ENCODE measurements around the gene FAM83C.

FAM83C gene

DNA sequence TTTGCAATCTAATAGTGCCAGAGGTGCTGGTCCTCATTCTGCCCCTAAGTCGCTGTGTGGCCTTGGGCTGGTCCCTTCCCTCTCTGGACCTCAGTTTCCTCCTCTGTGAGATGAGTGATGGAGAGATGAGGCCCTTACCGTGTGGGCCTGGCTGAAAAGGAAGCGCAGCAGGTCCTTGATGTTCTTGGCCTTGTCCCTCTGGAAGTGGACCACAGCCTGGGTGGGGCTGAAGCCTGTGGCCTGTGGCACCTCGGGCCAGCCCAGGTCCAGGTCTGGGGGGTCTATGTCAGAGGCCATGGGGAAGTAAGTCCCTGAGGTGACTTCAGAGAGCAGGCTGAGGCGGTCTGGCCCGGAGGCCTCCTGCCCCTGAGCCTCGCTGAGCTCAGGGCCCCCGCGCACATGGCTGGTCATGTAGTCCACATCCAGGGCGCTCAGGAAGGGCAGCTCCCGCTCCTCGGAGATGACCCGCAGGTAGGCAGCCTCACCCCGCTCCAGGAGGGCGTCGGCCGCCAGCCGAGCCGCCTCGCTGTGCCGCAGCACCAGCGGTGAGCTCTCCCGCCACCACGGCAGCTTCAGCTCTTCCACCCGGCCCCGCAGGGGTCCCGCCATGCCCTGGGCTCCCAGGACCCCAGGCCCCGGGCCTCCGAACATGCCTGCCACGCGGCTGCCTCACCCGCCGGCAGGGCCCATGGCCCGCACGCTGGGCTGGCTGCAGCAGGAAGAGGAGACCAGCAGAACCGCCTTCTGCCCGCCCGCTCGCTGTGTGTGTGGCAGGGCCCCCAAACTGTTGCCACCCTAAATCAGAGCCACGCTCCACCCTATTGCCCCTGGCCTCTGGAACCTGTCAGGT lies at the start of gene FAM83C:
FAM83C (minus strand) TSS at position 772 of the 850 bp plus-strand sequence; CDS start at position 651, 121 bp downstream.
- DNase-seq = no peak

DNA sequence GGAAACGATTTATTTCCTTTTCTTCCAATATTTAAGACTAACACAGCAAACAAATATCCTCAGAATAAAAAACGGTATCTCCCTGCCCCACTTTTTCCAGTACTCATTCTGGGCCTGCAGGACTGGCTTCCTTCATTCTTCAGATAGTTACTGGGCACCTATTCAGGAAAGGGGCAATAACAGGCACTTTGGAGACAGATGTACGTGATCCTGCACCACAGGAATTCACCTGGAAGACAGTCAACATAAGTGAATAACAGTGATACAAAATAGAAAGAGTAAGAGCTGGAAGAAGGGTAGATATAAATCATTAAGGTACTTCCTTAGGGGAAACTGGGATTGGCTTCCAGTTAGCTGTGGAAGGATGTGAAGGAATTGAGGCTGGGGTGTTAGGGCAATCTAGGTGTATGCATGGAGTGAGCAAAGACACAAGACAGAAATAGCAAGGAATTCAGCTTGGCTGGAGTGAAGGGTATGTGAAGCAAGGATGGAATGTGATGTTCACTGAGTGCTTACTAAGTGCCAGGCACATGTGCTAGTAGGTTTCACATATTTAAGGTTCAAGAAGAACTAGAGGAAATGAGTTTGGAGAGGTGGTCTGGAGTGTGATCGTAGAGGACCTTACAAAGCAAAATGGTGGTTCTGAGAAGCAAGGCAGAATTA lies 49.3 kb upstream of the FAM83C start:
- DNase-seq = no peak

DNA sequence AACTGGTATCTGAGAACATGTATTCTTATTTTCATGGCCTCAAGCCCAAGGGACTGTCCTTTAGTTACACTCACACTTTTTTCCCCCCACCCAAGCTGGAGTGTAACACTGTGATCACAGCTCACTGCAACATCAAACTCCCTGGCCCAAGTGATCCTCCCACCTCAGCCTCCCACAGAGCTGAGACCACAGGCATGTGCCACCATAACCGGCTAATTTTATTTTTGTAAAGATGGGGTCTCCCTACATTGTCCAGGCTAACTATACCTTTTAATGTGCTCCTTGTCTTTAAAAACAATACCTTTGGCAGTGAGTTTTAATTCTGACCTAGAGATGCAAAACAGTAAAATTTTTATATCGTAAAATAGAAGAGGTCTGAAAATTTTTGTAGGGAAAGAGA lies 48.2 kb upstream of the FAM83C start:
- no peak for DNase-seq

DNA sequence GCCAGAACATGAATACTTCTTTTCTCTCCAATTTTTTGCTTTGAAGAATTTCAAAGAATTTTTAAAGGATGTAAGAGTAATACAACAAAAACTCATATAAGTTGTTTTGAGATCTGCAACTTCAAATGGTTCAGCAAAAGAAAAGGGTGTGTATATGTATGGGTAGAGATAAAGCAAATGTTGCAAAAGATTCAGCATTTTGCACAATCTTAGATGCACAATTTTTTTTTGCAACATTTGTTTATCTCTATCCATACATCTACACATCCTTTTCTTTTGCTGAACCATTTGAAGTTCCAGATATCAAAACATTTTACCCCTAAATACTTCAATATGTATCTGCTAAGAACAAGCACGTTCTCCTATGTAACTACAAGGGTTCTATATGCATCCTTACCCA lies 47.4 kb upstream of the FAM83C start:
- no peak for DNase-seq

DNA sequence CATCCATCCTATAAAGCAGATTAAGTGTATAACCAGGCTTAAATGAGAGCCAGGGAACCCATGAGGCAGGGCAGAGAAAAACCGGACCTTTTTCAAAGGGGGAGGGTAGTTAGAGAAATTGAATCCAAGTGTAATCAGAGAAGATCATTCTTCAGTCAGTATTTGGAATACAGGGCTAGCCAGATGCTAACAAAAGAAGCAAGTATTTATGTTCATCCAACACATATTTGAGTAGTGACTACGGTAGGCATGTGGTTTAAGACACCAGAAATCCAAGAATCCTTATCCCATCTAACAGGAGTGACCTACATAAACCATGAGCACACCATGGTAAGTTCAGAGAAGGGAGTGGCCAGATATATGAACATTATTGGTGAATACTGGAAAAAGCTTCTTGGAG lies 46.8 kb upstream of the FAM83C start:
- DNase-seq = no peak

DNA sequence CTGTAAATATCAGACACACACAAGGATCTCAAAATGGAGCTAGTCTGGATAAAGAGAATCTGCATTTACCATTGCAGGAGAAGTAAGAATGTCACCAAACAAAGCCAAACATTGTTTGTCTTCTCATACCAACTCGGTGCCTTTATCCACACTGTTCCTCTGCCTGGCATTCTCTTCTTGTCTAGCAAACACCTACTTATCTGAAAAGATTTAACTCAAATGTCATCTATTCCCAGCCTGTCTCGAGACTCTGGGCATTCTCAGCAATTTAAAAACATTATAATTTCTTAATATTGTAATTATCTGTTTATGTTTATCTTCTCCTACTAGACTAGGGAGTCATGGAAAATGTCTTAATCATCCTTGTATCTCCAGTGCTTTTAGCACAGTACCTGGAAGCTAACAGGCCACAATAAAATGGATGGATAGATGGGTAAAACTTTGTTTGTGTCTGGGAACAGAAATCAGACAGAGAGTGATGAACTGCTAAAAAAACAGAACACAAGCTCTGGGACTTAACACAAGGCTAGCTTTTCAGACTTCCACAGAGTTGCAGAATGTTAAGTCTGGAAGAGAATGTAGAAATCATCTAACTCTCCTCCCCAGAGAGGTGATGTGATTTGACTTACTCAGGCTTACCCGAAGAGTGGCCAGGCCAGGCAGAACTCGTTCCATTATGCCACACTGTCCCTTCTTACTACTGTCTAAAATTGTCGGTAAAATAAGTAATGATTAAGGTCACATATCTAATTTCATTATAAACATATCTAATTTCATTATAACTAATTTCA lies 42.3 kb upstream of the FAM83C start:
- DNase-seq = no peak

DNA sequence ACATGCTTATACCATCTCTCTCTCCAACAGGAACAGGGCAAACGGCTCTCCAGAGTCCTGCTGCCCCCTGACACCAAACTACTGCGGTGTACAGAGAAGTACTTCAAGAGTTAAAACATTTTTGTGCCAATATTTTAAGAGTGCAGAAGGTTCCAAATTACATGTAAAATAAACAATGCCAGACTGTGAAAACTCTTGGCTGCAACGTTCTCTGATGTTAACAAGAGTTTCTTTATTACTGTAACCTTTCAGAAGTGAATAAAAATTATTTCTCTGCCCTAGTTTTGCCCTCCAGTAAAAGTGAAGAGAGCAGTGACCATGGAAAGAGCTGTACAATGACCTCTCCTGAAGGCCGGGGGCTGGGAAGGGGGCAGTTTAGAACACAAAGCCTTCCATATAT lies 41.4 kb upstream of the FAM83C start:
- DNase-seq = no peak

DNA sequence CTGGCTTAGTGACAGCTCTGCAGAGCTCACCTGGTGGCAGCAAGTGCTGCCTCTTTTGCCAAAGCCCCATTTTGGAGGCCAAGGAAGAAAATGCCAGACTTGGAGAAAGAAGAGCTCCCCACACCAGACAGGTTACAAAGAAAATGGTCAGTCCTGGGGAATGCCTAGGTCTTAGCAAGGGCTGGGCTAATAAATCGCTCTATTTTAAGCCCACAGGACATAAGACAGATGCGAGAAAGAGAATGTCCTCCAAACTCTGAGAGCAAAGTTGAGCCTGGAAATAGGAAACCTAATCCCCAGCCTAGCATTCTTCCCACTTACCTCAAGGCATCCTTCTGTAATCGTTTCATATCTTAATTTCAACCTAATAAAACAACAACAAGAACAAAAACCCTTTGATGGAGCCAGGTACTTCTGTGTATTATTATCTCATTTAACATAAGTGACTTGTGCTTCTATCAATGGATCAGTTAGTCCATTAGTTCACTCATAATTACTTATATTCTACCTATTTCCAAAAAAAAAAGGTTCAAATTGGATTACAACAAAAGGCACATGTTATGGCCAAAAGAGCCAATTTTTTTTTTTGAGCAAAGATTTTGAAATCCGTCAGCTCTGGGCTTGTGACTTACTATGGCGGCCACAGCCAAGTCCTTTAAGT lies 40.4 kb upstream of the FAM83C start:
- no peak for DNase-seq

DNA sequence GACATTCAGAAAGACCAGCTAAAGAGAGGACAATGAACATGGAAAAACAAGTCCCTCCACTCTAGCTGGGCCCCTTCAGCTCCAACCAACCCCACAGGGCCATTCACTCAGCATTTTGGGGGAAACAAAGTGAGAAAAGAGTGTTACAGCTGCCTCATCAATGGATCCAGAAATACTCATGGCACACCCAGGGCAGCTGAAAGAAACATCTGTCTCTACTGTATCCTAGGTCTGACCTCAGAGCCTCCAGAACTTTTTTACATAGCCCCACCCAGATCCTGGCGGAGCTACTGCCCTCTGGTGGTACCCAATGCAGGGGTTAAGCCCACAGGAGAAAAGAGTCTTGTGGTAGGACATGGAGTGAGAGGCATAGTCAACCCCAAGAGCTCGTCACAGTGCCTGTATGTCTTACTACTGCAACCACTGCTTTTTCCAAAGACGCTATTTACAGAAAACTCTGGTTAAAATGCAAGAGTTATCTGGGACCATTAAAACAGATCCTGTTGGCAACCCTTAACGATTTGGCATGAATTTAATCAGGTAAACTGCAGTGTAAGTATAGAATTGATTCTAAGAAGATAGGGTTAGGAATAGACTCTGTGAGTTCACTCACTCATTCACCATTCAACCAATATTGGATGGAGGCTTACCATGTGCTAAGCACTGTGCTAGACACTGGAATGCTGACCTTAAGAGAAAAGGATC lies 37.4 kb upstream of the FAM83C start:
- DNase-seq = peak; percentile 84

DNA sequence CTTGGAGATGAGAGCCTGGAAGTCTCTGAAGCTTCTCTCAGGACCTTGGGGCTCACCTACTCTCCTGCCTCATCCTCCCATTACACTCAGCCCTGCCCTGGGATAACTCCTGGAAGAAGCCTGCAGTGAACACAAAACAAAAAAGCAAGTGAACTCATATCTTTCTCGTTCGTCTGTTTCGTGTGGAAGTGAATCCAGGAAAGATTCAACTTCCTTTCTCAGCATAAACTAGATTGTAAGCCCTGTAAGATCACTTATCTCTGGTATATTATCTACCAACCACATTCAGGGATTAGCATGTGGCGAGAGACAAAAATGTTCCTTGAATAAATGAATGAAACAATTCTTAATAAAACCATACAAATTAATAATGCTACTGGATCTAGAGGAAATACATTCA lies 36.5 kb upstream of the FAM83C start:
- no peak for DNase-seq

DNA sequence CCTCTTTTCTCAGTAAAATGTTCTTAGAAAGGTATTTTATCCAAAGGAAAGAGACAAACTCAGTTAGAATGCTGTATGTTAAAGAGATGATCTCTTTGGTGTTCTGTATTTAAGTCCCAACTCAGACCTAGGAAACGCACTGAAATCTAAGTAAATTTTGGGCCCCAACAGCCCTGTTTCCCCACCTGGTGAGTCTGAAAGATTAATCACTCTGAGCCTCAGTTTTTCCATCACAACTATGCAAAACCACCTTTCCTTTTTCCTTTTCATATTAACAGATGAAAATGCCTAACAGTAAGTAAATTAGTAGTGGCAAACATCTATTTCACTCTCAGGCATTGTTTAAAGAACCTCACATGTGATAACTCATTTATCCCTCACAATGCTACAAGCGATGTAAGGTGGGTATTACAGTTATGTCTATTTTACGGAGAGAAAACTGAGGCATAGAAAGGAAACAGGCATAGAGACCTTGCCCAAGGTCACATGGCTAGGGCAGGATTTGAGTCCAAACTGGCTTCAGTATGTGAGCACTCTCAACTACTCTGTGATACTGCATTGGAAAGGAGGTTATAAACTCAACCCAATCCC lies 36.0 kb upstream of the FAM83C start:
- no peak for DNase-seq

DNA sequence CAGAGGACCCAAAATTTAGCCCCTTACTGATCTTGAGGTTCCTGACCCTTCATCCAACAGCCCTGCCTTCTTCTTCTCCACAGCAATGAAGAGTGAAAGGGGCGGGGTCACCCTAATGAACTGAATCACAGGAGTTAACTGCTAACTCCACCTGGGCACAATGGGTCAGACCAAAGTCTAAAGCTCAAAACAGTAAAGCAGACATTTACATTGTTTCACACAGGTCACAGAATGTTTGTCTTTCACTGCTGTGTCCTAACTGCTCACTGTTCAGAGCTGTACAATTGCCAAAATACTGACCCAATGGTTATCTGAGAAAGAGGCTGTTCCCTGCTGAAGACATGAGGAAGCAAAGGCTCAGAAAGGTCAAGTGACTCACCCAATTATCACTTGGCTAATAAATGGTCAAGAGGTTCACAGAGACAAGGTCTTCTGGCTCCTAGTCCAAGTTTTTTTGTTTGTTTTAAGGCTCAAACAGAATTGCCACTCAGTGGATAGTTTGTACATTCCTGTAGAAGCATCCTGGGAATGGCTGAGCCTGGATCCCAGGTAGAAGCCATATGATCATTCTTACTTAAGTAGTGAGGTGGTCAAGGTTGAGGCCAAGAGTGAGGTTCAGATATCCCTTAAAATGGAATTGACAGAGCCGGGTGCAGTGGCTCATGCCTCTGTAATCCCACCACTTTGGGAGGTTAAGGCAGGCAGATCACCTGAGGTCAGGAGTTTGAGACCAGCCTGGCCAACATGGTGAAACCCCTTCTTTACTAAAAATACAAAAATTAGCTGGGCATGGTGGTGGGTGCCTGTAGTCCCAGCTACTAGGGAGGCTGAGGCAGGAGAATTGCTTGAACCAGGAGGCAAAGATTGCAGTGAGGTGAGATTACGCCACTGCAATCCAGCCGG lies 35.1 kb upstream of the FAM83C start:
- peak; percentile 24 for DNase-seq

DNA sequence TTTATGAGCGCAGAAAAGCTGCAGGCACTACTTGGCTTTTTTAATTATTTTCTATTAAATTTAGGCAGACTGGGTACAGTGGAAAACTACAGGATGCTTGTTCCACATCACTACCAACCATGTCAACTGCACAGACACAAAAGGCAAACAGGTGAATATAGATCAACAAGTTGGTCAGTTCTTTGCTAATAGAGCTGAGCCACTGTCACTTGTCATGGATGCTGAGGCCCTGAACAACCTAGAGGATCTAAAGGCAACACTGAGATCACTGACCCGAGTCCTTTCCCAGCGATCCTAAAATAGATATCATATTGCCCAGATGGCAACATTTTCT lies 34.5 kb upstream of the FAM83C start:
- no peak for DNase-seq

DNA sequence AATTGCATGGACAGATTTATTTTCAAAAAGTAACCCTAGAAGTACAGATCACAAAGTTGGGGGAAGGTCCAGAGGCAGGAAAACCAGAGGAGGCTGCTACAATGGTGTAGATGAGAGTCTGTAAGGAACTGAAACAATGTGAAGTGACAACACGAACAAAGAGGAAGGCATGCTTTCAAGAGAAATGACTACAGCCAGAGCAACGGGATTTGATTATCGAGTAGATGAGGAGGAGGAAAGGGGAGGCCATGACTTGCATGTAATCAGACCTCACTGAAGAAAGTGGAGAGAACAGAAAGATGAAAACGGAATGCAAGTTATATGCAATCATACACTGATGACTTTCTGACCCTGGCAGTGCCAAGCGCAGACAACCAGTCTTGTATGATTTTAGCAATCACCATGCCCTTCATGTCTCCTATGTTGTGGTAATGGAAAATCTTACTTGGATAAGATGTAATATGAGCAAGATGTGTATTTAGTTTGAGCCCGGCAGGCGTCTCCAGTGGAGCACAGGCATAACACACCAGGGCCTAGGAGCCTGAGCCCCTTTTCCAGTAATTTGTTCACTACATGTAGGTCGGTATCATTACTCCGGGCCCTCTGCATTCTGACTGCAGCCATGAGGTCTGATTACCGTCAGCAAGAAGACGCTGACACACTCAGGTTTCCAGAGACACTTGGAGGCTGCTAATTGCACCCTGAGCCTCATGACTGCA lies 34.0 kb upstream of the FAM83C start:
- DNase-seq = peak; percentile 38

DNA sequence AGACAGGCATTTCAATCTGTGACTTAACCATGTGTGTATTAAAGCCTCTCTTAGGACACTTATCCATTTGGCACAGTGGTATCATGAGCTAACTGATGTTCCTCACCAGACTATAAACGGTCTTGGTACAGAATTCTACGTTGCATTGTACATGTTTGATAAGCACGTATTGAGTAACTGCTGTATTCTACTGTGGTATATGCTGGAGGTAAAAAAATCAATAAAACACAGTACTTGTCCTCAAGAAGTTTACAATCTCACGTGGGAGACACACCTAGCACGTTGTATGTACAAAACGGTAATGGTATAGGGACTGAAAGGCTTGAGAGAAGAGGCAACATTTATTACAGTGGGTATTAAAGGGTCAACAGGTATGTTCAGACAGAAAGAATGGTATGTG lies 33.2 kb upstream of the FAM83C start:
- DNase-seq = peak; percentile 31

DNA sequence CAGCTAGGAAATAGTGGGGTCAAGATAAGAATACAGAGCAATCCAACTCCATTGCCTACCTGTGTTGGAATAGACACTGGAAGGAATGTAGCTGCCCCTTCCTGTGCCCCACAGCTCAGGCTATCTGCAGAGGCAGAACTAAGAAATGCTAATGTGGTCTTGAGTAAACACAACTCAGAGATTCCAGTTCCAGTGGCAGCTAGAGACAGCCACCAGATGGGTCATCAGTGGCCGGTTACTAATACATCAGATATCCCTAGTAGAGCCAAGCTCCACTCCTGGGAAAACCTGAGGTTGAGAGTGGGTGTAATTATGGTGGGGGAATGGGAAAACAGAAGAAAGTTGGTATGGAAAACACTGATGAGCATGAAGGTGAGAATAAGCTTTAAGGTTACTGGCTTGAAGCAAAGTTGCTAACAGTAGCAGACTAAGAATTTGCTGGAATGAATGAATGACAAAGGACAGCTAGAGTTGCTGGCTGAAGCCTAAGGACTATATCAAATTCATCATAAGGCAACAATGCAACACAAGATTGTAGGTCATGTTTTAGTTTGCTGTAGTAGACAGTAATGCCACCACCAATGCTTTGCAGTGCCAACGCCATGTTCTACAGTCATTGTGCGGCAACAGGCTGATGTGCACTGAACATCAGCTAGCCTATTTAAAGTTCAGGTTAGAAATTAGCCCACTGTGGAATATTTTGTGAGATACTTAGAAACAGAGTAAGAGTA lies 28.3 kb upstream of the FAM83C start:
- no peak for DNase-seq

DNA sequence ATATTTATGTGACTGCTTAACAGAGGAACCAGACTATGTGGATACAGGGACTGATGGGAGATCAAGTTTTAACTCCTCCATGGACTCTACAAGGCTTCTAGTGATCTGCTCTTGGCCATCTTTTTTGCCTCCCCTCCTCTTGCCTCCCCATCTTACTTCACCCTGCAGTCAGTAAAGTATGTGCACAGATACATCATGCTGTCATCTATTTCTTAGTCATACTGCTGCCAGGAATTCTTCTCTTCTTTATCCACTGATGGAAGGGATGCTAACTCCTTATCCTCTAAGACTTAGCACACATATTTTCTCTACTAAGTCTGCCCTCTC lies 27.6 kb upstream of the FAM83C start:
- DNase-seq = no peak

DNA sequence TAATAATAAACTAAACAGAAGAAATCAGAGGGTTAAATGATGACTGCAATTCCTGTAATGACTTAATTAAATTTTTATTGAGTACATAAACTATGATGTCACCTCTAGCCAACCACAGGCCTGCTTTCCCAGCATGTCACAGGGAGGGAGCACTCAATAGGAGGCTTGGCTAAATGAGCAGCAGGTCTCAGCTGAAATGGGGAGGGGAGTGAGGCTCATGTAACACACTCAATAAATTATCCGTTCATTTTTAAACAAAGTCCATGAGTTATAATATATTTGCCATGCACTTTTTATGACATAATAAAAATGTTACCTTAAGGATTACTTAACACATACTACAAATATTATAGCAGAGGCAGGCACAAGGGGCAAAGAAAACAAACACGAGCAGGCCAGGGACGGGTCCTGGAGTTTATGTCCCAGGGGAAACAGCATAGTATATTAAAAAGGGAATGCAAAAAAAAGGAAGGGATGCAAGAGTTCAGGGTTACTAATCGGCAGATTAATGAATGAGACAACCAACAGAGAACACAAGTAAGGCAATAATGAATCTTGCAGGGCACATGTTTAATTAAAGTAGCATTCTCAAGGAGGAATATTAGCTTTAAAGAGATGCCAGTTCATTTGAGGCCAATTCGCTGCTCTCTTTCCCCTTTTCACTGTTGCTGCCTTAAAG lies 27.1 kb upstream of the FAM83C start:
- no peak for DNase-seq

DNA sequence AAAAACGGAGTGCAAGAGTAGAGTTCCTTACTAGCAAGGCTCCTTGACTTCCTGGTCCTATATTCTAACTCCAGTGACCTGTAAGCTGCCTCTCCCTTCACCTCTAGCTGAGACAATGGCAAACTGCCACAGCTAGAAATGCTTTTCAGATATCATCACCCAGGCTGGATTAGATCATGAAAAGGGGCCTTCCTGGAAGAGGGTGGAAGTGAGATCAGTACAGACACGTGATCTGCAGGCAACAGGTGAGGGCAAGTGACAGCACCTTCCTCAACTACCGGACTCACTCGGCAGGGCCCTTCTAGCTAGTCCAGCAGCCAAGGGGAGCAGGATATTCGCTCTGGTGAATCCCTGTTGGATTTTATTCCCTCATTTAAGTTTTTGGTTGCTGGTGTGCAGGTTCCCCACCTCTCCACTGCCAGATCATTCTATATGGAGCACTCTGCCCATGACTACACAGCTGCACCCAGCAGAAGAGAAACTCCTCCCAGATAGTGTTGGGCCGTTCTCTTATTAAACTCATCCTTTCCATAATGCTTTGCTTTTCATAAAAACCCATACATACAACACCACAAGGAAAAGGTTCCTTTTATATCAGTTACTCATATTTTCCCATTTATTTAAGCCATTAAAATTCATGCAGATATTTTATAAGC lies 26.4 kb upstream of the FAM83C start:
- no peak for DNase-seq

All from OCI-M1 (cell line).